Stomach (tissue), 9 donors: Measurements from ENCODE around the gene IL6. TPM values are rescaled to one million over a fixed set of nuclear protein-coding genes. Genes with fewer than 3 reads are reported as not detected.
A peak's percentile ranks its signal among the peaks of the same experiment; 100 is the strongest.
"Not testable (repeated sequence)": the region's sequence is repeated elsewhere in the genome, so short reads cannot be mapped to it uniquely, and the experiment has no call there.

Source experiments
- DNase-seq, 2 donors: peaks; one replicate each; pipeline versions ENCODE4 v3.0.0 to v3.0.0-alpha.2; 2013 to 2019
- H3K27ac ChIP-seq, 5 donors: fragments of 200-600 bp in 4 of 5; sonication (generic) in 4 of 5; one replicate each; pipeline ENCODE4 v1.5.1; 2013 to 2019; ENCODE audit warnings: mild to moderate bottlenecking in 1 of 5, moderate library complexity in 1 of 5
- H3K27me3 ChIP-seq, 3 donors: fragments of 200-600 bp; sonication (generic); one replicate each; pipeline ENCODE4 v1.5.1; 2017 to 2019; ENCODE audit warnings: mixed run types in 1 of 3
- H3K36me3 ChIP-seq, 4 donors: fragments of 200-600 bp; sonication (generic); 1 replicate in 3 of 4; 2 replicates in 1 of 4; pipeline ENCODE4 v1.5.1; 2016 to 2019
- H3K4me1 ChIP-seq, 4 donors: fragments of 200-600 bp; sonication (generic); one replicate each; pipeline ENCODE4 v1.5.1; 2016 to 2019
- H3K4me3 ChIP-seq, 4 donors: fragments of 200-600 bp; sonication (generic) in 3 of 4; one replicate each; pipeline ENCODE4 v1.5.1; 2016 to 2019; ENCODE audit warnings: mild to moderate bottlenecking in 1 of 4
- H3K9me3 ChIP-seq, 4 donors: fragments of 200-600 bp; sonication (generic); one replicate each; pipeline ENCODE4 v1.5.1; 2016 to 2019
- EP300 ChIP-seq: sonication (generic); formaldehyde crosslinking; IDR thresholded peaks from one replicate; pipeline ENCODE4 v1.6.1; 2017; ENCODE audit warnings: antibody characterized with exemption
- POLR2A ChIP-seq, 4 donors: fragments of 450-650 bp; IDR thresholded peaks; one replicate each; pipeline ENCODE4 v1.6.1; 2016; ENCODE audit warnings: antibody characterized with exemption in 4 of 4, control low read depth in 2 of 4, mild to moderate bottlenecking in 1 of 4, moderate library complexity in 1 of 4
- POLR2AphosphoS5 ChIP-seq, 3 donors: sonication (generic); formaldehyde crosslinking; IDR thresholded peaks; one replicate each; pipeline ENCODE4 v1.6.1; 2016; ENCODE audit warnings: antibody characterized with exemption in 3 of 3
- WGBS, 5 donors: extraction: QIAGEN DNeasy Blood & Tissue Kit in 3 of 5; methylation state at CpG; one replicate each; pipeline versions ENCODE4 v1.1.5 to v1.1.7; 2013 to 2018; 5-methylcytosine and 5-hydroxymethylcytosine counted together
- intact Hi-C: fragments of 100-400 bp; cut with DNase I; formaldehyde crosslinking; loops from one replicate; pipeline ENCODE4 v1.15.1; 2023; ENCODE audit warnings: low total_unique reads
- polyA plus RNA-seq, 3 donors: library from polyadenylated mRNA; stranded (reverse); fragments of 200-250 nt; gene quantifications; one replicate each; pipeline ENCODE4 v1.2.3, GENCODE V29; 2013
- total RNA-seq, 5 donors: library from RNA; depleted of rRNA; stranded (reverse); fragments of >200 nt; gene quantifications; one replicate each; pipeline versions ENCODE4 v1.1.0 to v1.2.3, GENCODE V29; 2014 to 2016
- TF ChIP-seq, protein P1 (sequence below), 7 experiments: fragments of 450-650 bp in 4 of 7; fragments of 200-600 bp in 3 of 7; sonication (generic) in 3 of 7; IDR thresholded peaks; one replicate each; pipeline ENCODE4 v1.5.1; 2016 to 2019; ENCODE audit warnings: antibody characterized with exemption in 7 of 7, control low read depth in 2 of 7, mild to moderate bottlenecking in 1 of 7
- donor health status: healthy with polysubstance abuse.
- donor health status: Bipolar disorder and iron deficiency.
- donor health status: healthy.

IL6 gene
- total and polyA plus RNA-seq, 8 donors, result 0.95 to 9.2 (median 3.1) TPM; not detected in 5

DNA sequence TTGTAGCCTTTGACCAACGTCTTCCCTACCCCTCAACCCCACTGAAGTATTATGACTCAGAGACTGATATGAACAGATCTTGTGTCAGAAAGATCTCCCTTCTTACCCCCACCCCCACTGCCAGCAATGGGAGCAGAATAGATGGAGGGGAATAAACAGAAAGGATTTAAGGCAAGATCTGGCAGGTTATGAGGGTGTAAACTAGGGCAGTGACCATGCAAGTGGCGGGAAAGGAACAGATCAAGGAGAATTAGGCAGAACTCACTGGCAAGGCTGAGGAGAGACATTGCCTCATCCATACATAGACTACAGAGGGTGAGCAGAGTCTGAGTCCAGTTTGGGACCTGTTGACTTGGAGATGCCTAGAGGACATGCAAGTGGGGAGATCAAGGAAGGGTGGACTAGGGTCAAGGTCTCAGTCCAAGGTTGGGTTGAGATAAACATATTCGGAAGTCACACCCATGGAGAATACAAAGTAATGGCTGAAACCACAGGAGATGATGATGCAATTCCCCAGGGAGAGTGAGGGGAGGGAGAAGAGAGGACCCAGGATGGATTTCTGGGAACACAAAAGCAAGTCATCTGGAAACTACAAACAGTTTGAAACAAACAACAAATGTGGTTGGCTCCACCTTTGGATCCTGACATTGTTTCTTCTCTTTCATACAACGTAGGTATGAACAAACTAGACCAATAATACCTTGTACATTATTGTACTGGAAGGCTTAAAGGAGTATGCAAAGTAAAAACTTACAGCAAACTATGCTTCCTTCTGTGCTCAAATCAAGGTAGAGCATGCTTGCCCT, 44.9 kb upstream of the IL6 start:
- H3K27ac ChIP-seq, result no peak overlapping the region
- H3K27me3 ChIP-seq, result no peaks in the 10 kb centered on the region
- no peak for TF ChIP-seq POLR2AphosphoS5 (IDR thresholded peaks at IDR 0.05)
- no peak for TF ChIP-seq POLR2A (IDR thresholded peaks at IDR 0.05)
- TF ChIP-seq, protein P1, sequence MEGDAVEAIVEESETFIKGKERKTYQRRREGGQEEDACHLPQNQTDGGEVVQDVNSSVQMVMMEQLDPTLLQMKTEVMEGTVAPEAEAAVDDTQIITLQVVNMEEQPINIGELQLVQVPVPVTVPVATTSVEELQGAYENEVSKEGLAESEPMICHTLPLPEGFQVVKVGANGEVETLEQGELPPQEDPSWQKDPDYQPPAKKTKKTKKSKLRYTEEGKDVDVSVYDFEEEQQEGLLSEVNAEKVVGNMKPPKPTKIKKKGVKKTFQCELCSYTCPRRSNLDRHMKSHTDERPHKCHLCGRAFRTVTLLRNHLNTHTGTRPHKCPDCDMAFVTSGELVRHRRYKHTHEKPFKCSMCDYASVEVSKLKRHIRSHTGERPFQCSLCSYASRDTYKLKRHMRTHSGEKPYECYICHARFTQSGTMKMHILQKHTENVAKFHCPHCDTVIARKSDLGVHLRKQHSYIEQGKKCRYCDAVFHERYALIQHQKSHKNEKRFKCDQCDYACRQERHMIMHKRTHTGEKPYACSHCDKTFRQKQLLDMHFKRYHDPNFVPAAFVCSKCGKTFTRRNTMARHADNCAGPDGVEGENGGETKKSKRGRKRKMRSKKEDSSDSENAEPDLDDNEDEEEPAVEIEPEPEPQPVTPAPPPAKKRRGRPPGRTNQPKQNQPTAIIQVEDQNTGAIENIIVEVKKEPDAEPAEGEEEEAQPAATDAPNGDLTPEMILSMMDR (IDR thresholded peaks at IDR 0.05), result no peak
- TF ChIP-seq EP300, result no peak
- H3K4me3 ChIP-seq, result no peak overlapping the region
- H3K9me3 ChIP-seq, result no peaks in the 10 kb centered on the region
- intact Hi-C loops, result no loop called here
- H3K4me1 ChIP-seq, result no peaks in the 10 kb centered on the region
- 77 to 82% (median 81%) methylated on average over 4 of the region's 4 CpGs for WGBS, 5 donors
- H3K36me3 ChIP-seq, result no peaks in the 10 kb centered on the region
- DNase-seq, result no peak

DNA sequence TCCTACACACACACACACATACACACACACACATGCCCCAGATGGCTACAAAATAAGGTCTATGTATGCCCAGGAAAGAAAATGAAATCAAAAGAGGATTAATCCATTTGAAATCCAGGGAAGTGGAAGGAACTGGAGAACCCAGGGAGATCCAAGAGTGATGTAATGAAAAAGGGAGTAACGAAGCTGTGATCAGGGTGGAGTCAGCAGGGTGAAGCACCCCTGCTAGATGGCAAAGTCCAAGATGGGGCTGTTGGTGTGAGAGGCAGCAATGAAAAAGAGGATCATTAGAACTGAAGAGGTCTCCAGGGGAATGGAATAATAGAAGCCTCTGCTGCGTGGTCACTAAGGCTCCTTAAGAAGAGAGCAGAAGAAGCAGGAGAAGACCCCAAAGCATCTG, 43.6 kb upstream of the IL6 start:
- no peaks in the 10 kb centered on the region for H3K36me3 ChIP-seq
- no peak for DNase-seq
- TF ChIP-seq EP300 (no peak), POLR2AphosphoS5 (IDR thresholded peaks at IDR 0.05) (no peak), POLR2A (IDR thresholded peaks at IDR 0.05) (no peak)
- TF ChIP-seq, protein P1 (IDR thresholded peaks at IDR 0.05), result no peak
- H3K27me3 ChIP-seq, result no peaks in the 10 kb centered on the region
- 65 to 84% (median 68%) methylated on average over 2 of the region's 2 CpGs for WGBS, 5 donors
- H3K4me3 ChIP-seq, result no peak overlapping the region
- intact Hi-C loops, result no loop called here
- H3K4me1 ChIP-seq, result peaks cover 0 to 4% (median 0%) of the 10 kb centered on the region in 4 donors
- H3K9me3 ChIP-seq, result no peaks in the 10 kb centered on the region
- H3K27ac ChIP-seq, result no peak overlapping the region

DNA sequence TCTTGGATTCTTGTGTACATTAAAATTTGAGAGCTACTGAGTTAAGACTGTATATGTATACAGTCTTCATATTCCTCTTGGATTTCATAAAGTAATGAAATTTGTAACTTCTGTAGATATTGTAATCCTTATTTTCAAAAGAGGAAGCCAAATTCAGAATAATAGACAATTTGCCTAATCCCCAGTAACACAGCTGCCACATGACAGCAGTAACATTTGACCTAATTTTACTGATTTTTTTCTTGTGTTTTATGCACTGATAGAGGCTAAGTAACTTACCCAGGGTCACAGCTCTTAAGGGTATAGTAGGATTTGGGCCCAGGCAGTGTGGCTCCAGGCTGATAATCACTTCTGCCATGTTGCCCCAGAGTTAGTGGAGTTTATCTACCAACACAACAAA, 40.4 kb upstream of the IL6 start:
- intact Hi-C loops, result no loop called here
- Histone ChIP-seq H3K9me3 (no peaks in the 10 kb centered on the region), H3K36me3 (no peaks in the 10 kb centered on the region), H3K4me1 (peaks cover 0 to 5% (median 0%) of the 10 kb centered on the region in 4 donors), H3K27me3 (no peaks in the 10 kb centered on the region), H3K27ac (no peak overlapping the region), H3K4me3 (no peak overlapping the region)
- TF ChIP-seq, protein P1 (IDR thresholded peaks at IDR 0.05), result no peak
- TF ChIP-seq EP300 (no peak), POLR2AphosphoS5 (IDR thresholded peaks at IDR 0.05) (no peak), POLR2A (IDR thresholded peaks at IDR 0.05) (no peak)
- no peak for DNase-seq

DNA sequence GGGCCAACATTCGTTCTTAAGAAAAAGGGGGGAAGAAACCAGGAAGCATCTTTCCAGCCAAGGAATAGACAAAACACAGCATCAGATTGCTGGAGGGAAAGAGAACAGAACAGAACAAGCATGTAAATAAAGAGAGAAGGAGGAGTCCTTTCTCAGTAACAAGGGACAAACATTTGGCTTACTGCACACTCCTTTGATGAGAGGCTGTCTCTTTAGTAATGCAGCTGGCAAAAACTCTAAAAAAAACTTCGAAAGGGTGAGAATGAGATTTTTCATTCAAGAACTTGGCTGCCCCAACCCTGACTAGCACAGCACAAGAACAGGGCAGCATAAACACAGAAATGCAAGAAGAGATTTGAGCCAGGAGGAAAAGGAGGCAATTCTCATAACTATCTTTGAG, 38.9 kb upstream of the IL6 start:
- peak in 1 of 2 donors; percentile 28 for DNase-seq
- Histone ChIP-seq H3K9me3 (no peaks in the 10 kb centered on the region), H3K27ac (no peak overlapping the region), H3K27me3 (no peaks in the 10 kb centered on the region), H3K4me3 (no peak overlapping the region), H3K36me3 (no peaks in the 10 kb centered on the region), H3K4me1 (peaks cover 0 to 5% (median 0%) of the 10 kb centered on the region in 4 donors)
- intact Hi-C loops, result no loop called here
- 32 to 64% (median 55%) methylated on average over 2 of the region's 2 CpGs for WGBS, 5 donors
- TF ChIP-seq EP300 (no peak), POLR2A (IDR thresholded peaks at IDR 0.05) (no peak)
- TF ChIP-seq, protein P1 (IDR thresholded peaks at IDR 0.05), result no peak

DNA sequence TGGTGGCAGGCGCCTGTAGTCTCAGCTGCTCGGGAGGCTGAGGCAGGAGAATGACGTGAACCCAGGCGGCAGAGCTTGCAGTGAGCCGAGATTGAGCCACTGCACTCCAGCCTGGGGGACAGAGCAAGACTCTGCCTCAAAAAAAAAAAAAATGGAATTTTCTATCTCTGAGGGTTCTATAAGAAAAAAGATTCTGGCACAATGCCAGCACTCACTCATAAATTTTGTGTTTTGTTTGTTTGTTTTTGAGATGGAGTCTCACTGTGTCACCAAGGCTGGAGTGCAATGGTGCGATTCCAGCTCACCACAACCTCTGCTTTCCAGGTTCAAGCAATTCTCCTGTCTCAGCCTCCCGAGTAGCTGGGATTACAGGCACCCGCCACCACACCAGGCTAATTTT, 38.1 kb upstream of the IL6 start:
- H3K9me3 ChIP-seq, result not testable (repeated sequence)

More for the DNA sequence above, 38.1 kb upstream of the IL6 start:
- H3K36me3 ChIP-seq, H3K4me3 ChIP-seq, H3K27ac ChIP-seq, DNase-seq, intact Hi-C loops, H3K4me1 ChIP-seq, H3K27me3 ChIP-seq: not testable (repeated sequence)
- 93 to 99% (median 95%) methylated on average over 8 of the region's 8 CpGs for WGBS, 5 donors
